Chondrocyte (in vitro differentiated cells): ENCODE results near the gene PMAIP1. TPM values are rescaled to one million over a fixed set of nuclear protein-coding genes. Genes with fewer than 3 reads are reported as not detected.

Experiments used
- DNase-seq: peaks from one replicate; pipeline ENCODE4 v3.0.0; 2021; ENCODE audit warnings: mixed read lengths, low spot score
- H3K27ac Mint-ChIP-seq: one replicate; pipeline ENCODE4 v1.8.0; 2021; ENCODE audit warnings: mild to moderate bottlenecking, moderate library complexity, mixed read lengths; ENCODE audit not compliant: unreplicated experiment
- H3K27me3 Mint-ChIP-seq: 2 replicates; pipeline ENCODE4 v1.8.0; 2021; ENCODE audit warnings: low read depth, mixed read lengths
- H3K36me3 Mint-ChIP-seq: 2 replicates; pipeline ENCODE4 v1.8.0; 2021; ENCODE audit warnings: low read depth, mixed read lengths
- H3K4me1 Mint-ChIP-seq: 2 replicates; pipeline ENCODE4 v1.8.0; 2021; ENCODE audit warnings: low read depth, mild to moderate bottlenecking, mixed read lengths
- H3K4me3 Mint-ChIP-seq: one replicate; pipeline ENCODE4 v1.8.0; 2021; ENCODE audit warnings: mild to moderate bottlenecking, moderate library complexity, mixed read lengths; ENCODE audit not compliant: unreplicated experiment
- H3K9me3 Mint-ChIP-seq: 2 replicates; pipeline ENCODE4 v1.8.0; 2021; ENCODE audit warnings: low read depth, mixed read lengths
- total RNA-seq: library from RNA; stranded (reverse); gene quantifications from 3 replicates; pipeline ENCODE4 v1.2.1, GENCODE V29; 2021
- TF ChIP-seq, protein P1 (sequence below): fragments of 200-600 bp; sonication (generic); IDR thresholded peaks from 2 replicates; pipeline ENCODE4 v1.5.0; 2021; ENCODE audit warnings: antibody characterized with exemption, mild to moderate bottlenecking, moderate library complexity

PMAIP1 gene
- total RNA-seq, 1 donor from 2014 or later = 8.0 TPM

DNA sequence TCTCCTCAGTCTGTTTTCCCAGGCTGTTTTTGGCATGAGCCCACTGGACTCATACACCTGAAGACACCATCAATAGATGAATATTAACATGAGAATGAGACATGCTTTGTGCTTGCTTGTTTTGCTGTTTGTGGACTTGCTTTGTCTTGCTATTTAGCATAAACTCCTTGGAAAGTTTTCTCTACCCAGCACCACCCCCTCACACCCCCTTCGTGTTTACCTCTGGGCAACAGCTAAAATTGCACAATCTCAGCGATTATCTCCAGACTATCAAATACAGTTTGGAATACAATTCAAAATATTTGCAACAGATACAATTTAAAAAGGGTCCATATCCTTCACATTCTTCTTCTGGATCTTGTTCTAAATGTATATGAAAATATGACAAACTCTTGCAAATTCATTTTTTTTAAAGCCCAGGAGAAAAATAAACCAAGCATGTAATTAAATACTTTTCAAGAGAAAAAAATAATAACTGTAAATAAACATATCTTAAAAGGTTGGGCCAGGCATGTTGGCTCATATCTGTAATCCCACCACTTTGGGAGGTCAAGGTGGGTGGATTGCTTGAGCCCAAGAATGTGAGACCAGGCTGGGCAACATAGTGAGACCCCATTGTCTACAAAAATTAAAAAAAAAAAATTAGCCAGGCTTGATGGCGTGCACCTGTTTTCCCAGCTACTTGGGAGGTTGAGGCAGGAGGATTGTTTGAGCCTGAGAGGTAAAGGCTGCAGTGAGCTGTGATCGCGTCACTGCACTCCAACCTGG lies 32.3 kb upstream of the PMAIP1 start:
- no peak for DNase-seq
- Mint-ChIP-seq H3K4me1 (no peaks in the 10 kb centered on the region), H3K27me3 (peaks cover 5% of the 10 kb centered on the region), H3K36me3 (no peaks in the 10 kb centered on the region), H3K27ac (no peak overlapping the region), H3K9me3 (no peaks in the 10 kb centered on the region), H3K4me3 (no peak overlapping the region)
- TF ChIP-seq, protein P1, sequence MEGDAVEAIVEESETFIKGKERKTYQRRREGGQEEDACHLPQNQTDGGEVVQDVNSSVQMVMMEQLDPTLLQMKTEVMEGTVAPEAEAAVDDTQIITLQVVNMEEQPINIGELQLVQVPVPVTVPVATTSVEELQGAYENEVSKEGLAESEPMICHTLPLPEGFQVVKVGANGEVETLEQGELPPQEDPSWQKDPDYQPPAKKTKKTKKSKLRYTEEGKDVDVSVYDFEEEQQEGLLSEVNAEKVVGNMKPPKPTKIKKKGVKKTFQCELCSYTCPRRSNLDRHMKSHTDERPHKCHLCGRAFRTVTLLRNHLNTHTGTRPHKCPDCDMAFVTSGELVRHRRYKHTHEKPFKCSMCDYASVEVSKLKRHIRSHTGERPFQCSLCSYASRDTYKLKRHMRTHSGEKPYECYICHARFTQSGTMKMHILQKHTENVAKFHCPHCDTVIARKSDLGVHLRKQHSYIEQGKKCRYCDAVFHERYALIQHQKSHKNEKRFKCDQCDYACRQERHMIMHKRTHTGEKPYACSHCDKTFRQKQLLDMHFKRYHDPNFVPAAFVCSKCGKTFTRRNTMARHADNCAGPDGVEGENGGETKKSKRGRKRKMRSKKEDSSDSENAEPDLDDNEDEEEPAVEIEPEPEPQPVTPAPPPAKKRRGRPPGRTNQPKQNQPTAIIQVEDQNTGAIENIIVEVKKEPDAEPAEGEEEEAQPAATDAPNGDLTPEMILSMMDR = no peak

DNA sequence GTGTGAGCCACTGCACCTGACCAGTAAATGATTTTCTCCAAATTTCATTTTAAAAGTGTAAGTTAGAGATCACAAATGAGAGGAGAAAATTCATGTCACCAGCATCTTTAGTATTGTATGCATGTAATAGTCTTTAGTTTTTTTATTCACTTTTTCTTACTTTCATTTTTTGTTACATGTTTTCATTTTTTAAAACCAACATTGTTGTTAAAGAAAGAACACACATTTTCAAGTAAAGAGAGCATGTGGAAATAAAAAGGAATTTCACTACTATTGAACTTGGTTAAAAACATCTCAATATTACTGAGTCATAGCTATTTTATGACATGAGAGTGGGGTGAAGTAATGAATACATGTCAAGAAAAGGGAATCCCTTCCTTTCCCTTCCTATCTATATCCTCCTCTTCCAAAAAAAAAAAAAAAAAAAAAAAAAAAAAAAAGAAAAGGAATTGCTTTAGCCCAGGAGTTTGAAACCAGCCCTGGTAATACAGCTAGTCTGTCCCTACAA lies 29.1 kb upstream of the PMAIP1 start:
- Mint-ChIP-seq H3K4me1 (peaks cover 12% of the 10 kb centered on the region), H3K9me3 (peaks cover under 1% of the 10 kb centered on the region), H3K36me3 (no peaks in the 10 kb centered on the region), H3K27me3 (peaks cover 5% of the 10 kb centered on the region), H3K27ac (no peak overlapping the region), H3K4me3 (no peak overlapping the region)
- TF ChIP-seq, protein P1 = no peak
- DNase-seq = no peak

DNA sequence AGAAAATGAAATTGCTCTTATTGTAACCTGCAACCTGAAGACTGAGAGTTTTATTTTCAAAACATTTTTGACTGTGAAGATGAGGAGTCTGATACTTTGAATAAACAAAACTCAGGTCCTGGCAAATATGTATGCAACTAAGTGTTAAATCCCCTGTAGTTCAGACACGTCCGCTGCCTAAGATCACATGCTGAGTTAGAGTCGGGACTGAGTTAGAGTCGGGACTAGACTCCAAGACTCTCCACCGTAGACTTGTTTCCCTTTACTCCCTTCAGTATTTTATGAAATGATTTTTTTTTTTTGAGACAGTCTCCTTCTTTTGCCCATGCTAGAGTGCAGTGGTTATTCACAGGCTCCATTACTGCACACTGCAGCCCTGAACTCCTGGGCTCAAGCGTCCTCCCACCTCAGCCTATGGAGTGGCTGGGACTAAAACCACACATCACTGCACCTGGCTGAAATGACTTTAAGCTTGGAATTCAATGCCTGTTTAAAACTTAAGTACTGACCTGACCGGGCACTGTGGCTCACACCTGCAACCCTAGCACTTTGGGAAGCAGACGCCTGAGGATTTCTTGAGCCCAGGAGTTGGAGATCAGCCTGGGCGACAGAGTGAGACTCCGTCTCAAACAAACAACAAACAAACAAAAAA lies 28.0 kb upstream of the PMAIP1 start:
- peaks cover 1% of the 10 kb centered on the region for H3K27me3 Mint-ChIP-seq
- no peak overlapping the region for H3K4me3 Mint-ChIP-seq
- no peak overlapping the region for H3K27ac Mint-ChIP-seq
- peaks cover 12% of the 10 kb centered on the region for H3K4me1 Mint-ChIP-seq
- TF ChIP-seq, protein P1 = no peak
- no peaks in the 10 kb centered on the region for H3K36me3 Mint-ChIP-seq
- DNase-seq = no peak
- peaks cover 2% of the 10 kb centered on the region for H3K9me3 Mint-ChIP-seq

DNA sequence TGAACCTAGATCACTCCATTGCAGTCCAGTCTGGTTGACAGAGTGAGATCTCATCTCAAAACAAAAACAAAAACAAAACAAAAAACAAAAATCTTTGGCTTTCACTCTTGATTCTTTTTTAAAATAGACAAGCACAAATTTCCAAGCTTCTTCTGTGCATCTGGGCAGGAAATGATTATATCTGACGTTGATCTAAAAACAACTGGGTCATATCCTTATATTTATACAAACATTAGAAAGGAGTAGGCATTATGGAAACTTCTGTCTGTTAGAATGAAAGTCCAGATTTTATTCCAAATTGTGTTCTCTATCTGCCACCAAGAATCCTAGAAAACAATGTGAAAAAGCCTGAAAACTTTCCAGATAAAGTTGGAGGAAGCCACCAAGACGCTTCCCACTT lies 26.2 kb upstream of the PMAIP1 start:
- no peaks in the 10 kb centered on the region for H3K36me3 Mint-ChIP-seq
- H3K4me1 Mint-ChIP-seq = peaks cover 12% of the 10 kb centered on the region
- H3K9me3 Mint-ChIP-seq = peaks cover 2% of the 10 kb centered on the region
- TF ChIP-seq, protein P1 = no peak
- no peak overlapping the region for H3K4me3 Mint-ChIP-seq
- DNase-seq = no peak
- no peak overlapping the region for H3K27ac Mint-ChIP-seq
- H3K27me3 Mint-ChIP-seq = no peaks in the 10 kb centered on the region

DNA sequence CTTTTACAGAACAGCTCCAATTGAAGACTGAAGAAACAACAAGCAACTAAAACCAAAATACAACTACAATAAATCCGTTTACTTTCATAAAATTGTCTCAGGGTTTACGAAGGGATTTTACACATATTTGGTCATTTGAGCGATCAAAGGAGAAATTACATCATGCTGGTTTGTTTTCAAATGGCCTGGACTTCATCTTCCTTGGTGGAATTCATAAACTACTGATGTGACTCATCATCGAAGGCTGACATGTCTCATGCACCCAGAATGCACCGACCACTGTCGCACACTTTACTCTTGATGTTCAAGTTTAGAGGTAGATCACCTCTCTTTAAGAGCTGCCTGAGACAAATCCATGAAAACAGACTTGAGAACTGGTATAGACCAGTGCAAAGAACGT lies 25.6 kb upstream of the PMAIP1 start:
- Mint-ChIP-seq H3K27ac (no peak overlapping the region), H3K27me3 (no peaks in the 10 kb centered on the region), H3K4me3 (no peak overlapping the region), H3K36me3 (no peaks in the 10 kb centered on the region), H3K9me3 (peaks cover 2% of the 10 kb centered on the region), H3K4me1 (peaks cover 12% of the 10 kb centered on the region)
- DNase-seq = no peak
- TF ChIP-seq, protein P1 = no peak
